OCI-LY7 (cell line): Measurements from ENCODE around the gene FMNL2. TPM values are rescaled to one million over a fixed set of nuclear protein-coding genes. Genes with fewer than 3 reads are reported as not detected.

Experiments used
- BruUV-seq: library from RNA; stranded (reverse); fragments of 400-500 nt; replicated peaks from 2 replicates; lab custom pipeline; 2021; lab: Mats Ljungman, UMichigan
- CTCF ChIA-PET: fragments of 300-600 bp; sonication (Branson Sonifier 250); formaldehyde crosslinking; loops from one replicate; lab custom pipeline; 2022; ENCODE audit warnings: antibody characterized with exemption; ENCODE audit not compliant: unreplicated experiment; lab: Charles Lee
- POLR2A ChIA-PET: fragments of 300-600 bp; sonication (Branson Sonifier 250); formaldehyde crosslinking; loops from one replicate; lab custom pipeline; 2022; ENCODE audit warnings: antibody characterized with exemption; lab: Charles Lee
- DNase-seq: peaks from one replicate; pipeline ENCODE4 v3.0.0-alpha.2; 2015; ENCODE audit warnings: low spot score
- H2AFZ ChIP-seq: fragments of 200-600 bp; sonication (generic), shearing (Covaris generic); 2 replicates; pipeline ENCODE4 v1.6.1; 2014; ENCODE audit warnings: mild to moderate bottlenecking, antibody characterized with exemption, low read length, moderate library complexity
- H3K27ac ChIP-seq: fragments of 200-600 bp; sonication (generic); 2 replicates; pipeline ENCODE4 v1.5.1; 2014; ENCODE audit warnings: mixed run types, low read depth, mild to moderate bottlenecking, moderate library complexity, low read length, inconsistent platforms; ENCODE audit not compliant: poor library complexity, severe bottlenecking
- H3K36me3 ChIP-seq: fragments of 200-600 bp; sonication (generic); 2 replicates; pipeline ENCODE4 v1.6.1; 2014; ENCODE audit warnings: mild to moderate bottlenecking, antibody characterized with exemption, low read length, moderate library complexity, mixed read lengths; ENCODE audit not compliant: insufficient read depth
- H3K4me1 ChIP-seq: fragments of 200-600 bp; sonication (generic); 2 replicates; pipeline ENCODE4 v1.5.1; 2014; ENCODE audit warnings: mild to moderate bottlenecking, low read length; ENCODE audit not compliant: insufficient read depth, poor library complexity, severe bottlenecking
- H3K4me2 ChIP-seq: fragments of 200-600 bp; sonication (generic); 2 replicates; pipeline ENCODE4 v1.6.1; 2014; ENCODE audit warnings: mild to moderate bottlenecking, low read length
- H3K4me3 ChIP-seq: fragments of 200-600 bp; sonication (generic); 2 replicates; pipeline ENCODE4 v1.5.1; 2014; ENCODE audit warnings: mild to moderate bottlenecking, low read depth, low read length; ENCODE audit not compliant: poor library complexity, severe bottlenecking
- H3K79me2 ChIP-seq: fragments of 200-600 bp; sonication (generic); 2 replicates; pipeline ENCODE4 v1.6.1; 2016; ENCODE audit warnings: low read depth, mild to moderate bottlenecking, low read length, moderate library complexity, mixed read lengths; ENCODE audit not compliant: insufficient read depth
- H3K9me2 ChIP-seq: fragments of 200-600 bp; sonication (generic); 2 replicates; pipeline ENCODE4 v1.6.1; 2016; ENCODE audit warnings: mild to moderate bottlenecking, low read length, mixed read lengths; ENCODE audit not compliant: insufficient read depth
- H3K9me3 ChIP-seq: fragments of 200-600 bp; sonication (generic); 2 replicates; pipeline ENCODE4 v1.6.1; 2014; ENCODE audit warnings: mild to moderate bottlenecking, mixed run types, low read length, mixed read lengths
- H4K20me1 ChIP-seq: fragments of 200-600 bp; sonication (generic); 2 replicates; pipeline ENCODE4 v1.6.1; 2014; ENCODE audit warnings: mild to moderate bottlenecking, antibody characterized with exemption, low read length, moderate library complexity, mixed read lengths; ENCODE audit not compliant: insufficient read depth
- CTCF ChIP-seq: fragments of 200-600 bp; sonication (generic); conservative IDR thresholded peaks from 2 replicates; pipeline ENCODE4 v1.5.1; 2014; ENCODE audit warnings: mild to moderate bottlenecking, antibody characterized with exemption, low read length, moderate library complexity, mixed read lengths
- EZH2phosphoT487 ChIP-seq: fragments of 200-600 bp; sonication (generic); IDR thresholded peaks from 2 replicates; pipeline ENCODE4 v1.6.1; 2018; ENCODE audit warnings: low read depth, borderline replicate concordance, mild to moderate bottlenecking, mixed run types, antibody characterized with exemption, low read length, moderate library complexity, mixed read lengths
- intact Hi-C: fragments of 100-400 bp; cut with micrococcal nuclease; formaldehyde crosslinking; loops from one replicate; pipeline ENCODE4 v1.10.0; 2022; ENCODE audit not compliant: unreplicated experiment
- total RNA-seq, 2 experiments: library from RNA; depleted of rRNA in 1 of 2; stranded (reverse); fragments of >200 nt in 1 of 2; shearing (Covaris generic) in 1 of 2; gene quantifications; 2 replicates each; pipeline ENCODE4 v1.2.3, GENCODE V29; 2014 to 2022

Gene FMNL2
- total RNA-seq, 2 experiments from 2014 or later = 0.03 to 0.21 TPM

- no peak for TF ChIP-seq EZH2phosphoT487
- TF ChIP-seq CTCF = no peak
- H3K9me2 ChIP-seq = no peaks in the 10 kb centered on the region
- H3K9me3 ChIP-seq = no peaks in the 10 kb centered on the region
- H4K20me1 ChIP-seq = peaks cover 11% of the 10 kb centered on the region; the same call in 1 of the 2 replicates
- no peak overlapping the region for H3K4me2 ChIP-seq
- peaks cover 99% of the 10 kb centered on the region for H3K36me3 ChIP-seq
- no peak overlapping the region for H3K27ac ChIP-seq
- H3K4me3 ChIP-seq = no peak overlapping the region
- H3K4me1 ChIP-seq = no peaks in the 10 kb centered on the region
- intact Hi-C loops = no loop called here
- POLR2A ChIA-PET = interaction anchor here (0.6 to 1.9 kb wide), 4 partner anchors 10 to 898 kb away, joined by 3 to 5 read pairs (median 3); no protein-coding TSS in a partner anchor
- H3K79me2 ChIP-seq = peaks cover 15% of the 10 kb centered on the region
- no peak for DNase-seq
- H2AFZ ChIP-seq = no peak overlapping the region
- BruUV-seq = no TSS peak
- CTCF ChIA-PET = no interaction called here
Measured at GRCh38 chr2:152676461-152676860, 341.5 kb downstream of the FMNL2 start.

- Histone ChIP-seq H3K36me3 (peaks cover 99% of the 10 kb centered on the region), H4K20me1 (peaks cover 19% of the 10 kb centered on the region; the same call in 1 of the 2 replicates), H3K9me3 (no peaks in the 10 kb centered on the region), H3K4me2 (no peak overlapping the region), H3K4me1 (no peaks in the 10 kb centered on the region), H3K4me3 (no peak overlapping the region), H3K9me2 (no peaks in the 10 kb centered on the region), H2AFZ (no peak overlapping the region), H3K79me2 (peaks cover 29% of the 10 kb centered on the region; the same call in 1 of the 2 replicates), H3K27ac (no peak overlapping the region)
- CTCF ChIA-PET = no interaction called here
- TF ChIP-seq CTCF = no peak
- TF ChIP-seq EZH2phosphoT487 = no peak
- no TSS peak for BruUV-seq
- no peak for DNase-seq
- POLR2A ChIA-PET = interaction anchor here (1.6 to 1.9 kb wide), 2 partner anchors 13 to 26 kb away, joined by 5 to 9 read pairs; no protein-coding TSS in a partner anchor
- intact Hi-C loops = no loop called here
Measured at GRCh38 chr2:152678808-152679207, 343.8 kb downstream of the FMNL2 start.

GRCh38 chr2:152682663-152683062, 347.7 kb downstream of the FMNL2 start:
- ChIA-PET POLR2A (interaction anchor here (0.7 to 0.9 kb wide), 2 partner anchors 20 to 36 kb away, joined by 3 read pairs; no protein-coding TSS in a partner anchor), CTCF (no interaction called here)
- Histone ChIP-seq H3K27ac (no peak overlapping the region), H3K4me3 (no peak overlapping the region), H3K79me2 (peaks cover 66% of the 10 kb centered on the region), H3K4me2 (no peak overlapping the region), H3K9me2 (no peaks in the 10 kb centered on the region), H4K20me1 (peaks cover 33% of the 10 kb centered on the region; the same call in 1 of the 2 replicates), H3K4me1 (no peaks in the 10 kb centered on the region), H3K36me3 (peaks cover 98% of the 10 kb centered on the region), H3K9me3 (no peaks in the 10 kb centered on the region), H2AFZ (no peak overlapping the region)
- intact Hi-C loops = no loop called here
- BruUV-seq = no TSS peak
- DNase-seq = no peak
- TF ChIP-seq CTCF (no peak), EZH2phosphoT487 (no peak)
